ENCODE measurements around the gene HOXA11. TPM values are rescaled to one million over a fixed set of nuclear protein-coding genes. Genes with fewer than 3 reads are reported as not detected.

HOXA11 gene
- total and polyA plus RNA-seq, 4 donors = not detected

GRCh38 chr7:27166531-27167505 is 18.2 kb downstream of the HOXA11 start:
- Histone ChIP-seq H3K27ac (ENCODE audit: low read depth in 1 of 2, low read length in 2 of 2) (no peak overlapping the region), H3K27me3 (ENCODE audit: control insufficient read depth in 4 of 4, insufficient read depth in 4 of 4, low read length in 3 of 4) (peaks cover 8 to 56% (median 21%) of the 10 kb centered on the region in 4 donors), H3K4me1 (ENCODE audit: control insufficient read depth in 4 of 4, insufficient read depth in 4 of 4, low read length in 3 of 4) (peaks cover 0 to 13% (median 3%) of the 10 kb centered on the region in 4 donors), H3K9ac (ENCODE audit: low read depth in 1 of 2, low read length in 2 of 2) (no peak overlapping the region), H3K36me3 (ENCODE audit: control insufficient read depth in 4 of 4, insufficient read depth in 3 of 4, low read depth in 1 of 4, low read length in 3 of 4) (no peaks in the 10 kb centered on the region), H3K9me3 (ENCODE audit: control insufficient read depth in 4 of 4, low read length in 3 of 4) (peaks cover 0 to 10% (median under 1%) of the 10 kb centered on the region in 4 donors), H3K4me3 (ENCODE audit: low read depth in 1 of 3, low read length in 3 of 3) (no peak overlapping the region)
- TF ChIP-seq CTCF (IDR thresholded peaks at IDR 0.05; ENCODE audit: low read depth, low read length, missing input control) (no peak), EGR1 (IDR thresholded peaks at IDR 0.05; ENCODE audit: low read depth in 2 of 2) (no peak), MAX (IDR thresholded peaks at IDR 0.05) (no peak)
- DNase-seq (ENCODE audit: low spot score) = no peak
- 7% methylated on average over 50 of the region's 50 CpGs for WGBS

- Histone ChIP-seq H3K27me3 (ENCODE audit: control insufficient read depth in 4 of 4, insufficient read depth in 4 of 4, low read length in 3 of 4) (peaks cover 9 to 58% (median 21%) of the 10 kb centered on the region in 4 donors), H3K9me3 (ENCODE audit: control insufficient read depth in 4 of 4, low read length in 3 of 4) (peaks cover 0 to 10% (median under 1%) of the 10 kb centered on the region in 4 donors), H3K4me3 (ENCODE audit: low read depth in 1 of 3, low read length in 3 of 3) (peak overlapping the region in 1 of 3 donors; percentile 9), H3K36me3 (ENCODE audit: control insufficient read depth in 4 of 4, insufficient read depth in 3 of 4, low read depth in 1 of 4, low read length in 3 of 4) (no peaks in the 10 kb centered on the region), H3K9ac (ENCODE audit: low read depth in 1 of 2, low read length in 2 of 2) (no peak overlapping the region), H3K4me1 (ENCODE audit: control insufficient read depth in 4 of 4, insufficient read depth in 4 of 4, low read length in 3 of 4) (peaks cover 2 to 15% (median 3%) of the 10 kb centered on the region in 4 donors), H3K27ac (ENCODE audit: low read depth in 1 of 2, low read length in 2 of 2) (no peak overlapping the region)
- TF ChIP-seq RXRA (IDR thresholded peaks at IDR 0.05) = no peak
- WGBS = 8% methylated on average over 46 of the region's 46 CpGs
- no peak for DNase-seq (ENCODE audit: low spot score)
Measured at GRCh38 chr7:27165996-27166530, 19.0 kb downstream of the HOXA11 start.

- 8% methylated on average over 82 of the region's 82 CpGs for WGBS
- Histone ChIP-seq H3K4me3 (ENCODE audit: low read depth in 1 of 3, low read length in 3 of 3) (peak within 1 kb of the TSS in 1 of 3 donors; percentile 17), H3K36me3 (ENCODE audit: control insufficient read depth in 4 of 4, insufficient read depth in 3 of 4, low read depth in 1 of 4, low read length in 3 of 4) (no peaks in the 10 kb centered on the region), H3K4me1 (ENCODE audit: control insufficient read depth in 4 of 4, insufficient read depth in 4 of 4, low read length in 3 of 4) (peaks cover 7 to 23% (median 9%) of the 10 kb centered on the region in 4 donors), H3K9me3 (ENCODE audit: control insufficient read depth in 4 of 4, low read length in 3 of 4) (peaks cover 0 to 10% (median under 1%) of the 10 kb centered on the region in 4 donors), H3K27ac (ENCODE audit: low read depth in 1 of 2, low read length in 2 of 2) (no peak within 1 kb of the TSS), H3K27me3 (ENCODE audit: control insufficient read depth in 4 of 4, insufficient read depth in 4 of 4, low read length in 3 of 4) (peaks cover 9 to 58% (median 21%) of the 10 kb centered on the region in 4 donors), H3K9ac (ENCODE audit: low read depth in 1 of 2, low read length in 2 of 2) (no peak within 1 kb of the TSS)
- no peak for DNase-seq (ENCODE audit: low spot score)
- no peak for TF ChIP-seq ZBTB33 (IDR thresholded peaks at IDR 0.05)
- no peak for TF ChIP-seq REST (IDR thresholded peaks at IDR 0.05)
- no peak for TF ChIP-seq RXRA (IDR thresholded peaks at IDR 0.05)
Measured at GRCh38 chr7:27165089-27165995, 19.7 kb downstream of the HOXA11 start, which contains the start of gene HOXA9. TSS of gene HOXA9 (minus strand) at chr7:27165537. CDS start at chr7:27165457, 80 bp downstream.
